HEK293 (cell line): ENCODE results near the gene NDST1.

Experiments used
- CTCF ChIA-PET: fragments of 350-600 bp; formaldehyde crosslinking; extraction: SDS; loops from one replicate; lab custom pipeline; 2021; ENCODE audit warnings: antibody characterized with exemption; lab: Yijun Ruan, JAX
- POLR2A ChIA-PET: fragments of 300-600 bp; formaldehyde crosslinking; extraction: SDS; loops from one replicate; lab custom pipeline; 2020; ENCODE audit warnings: antibody characterized with exemption, inconsistent platforms; lab: Yijun Ruan, JAX
- H3K27ac ChIP-seq: fragments of 200-500 bp; sonication (Bioruptor generic); 2 replicates; pipeline ENCODE4 v1.5.1; 2014; ENCODE audit warnings: low read depth, low read length, control low read depth, inconsistent platforms; ENCODE audit errors: extremely low read depth
- H3K36me3 ChIP-seq, 2 experiments: fragments of 200-500 bp in 1 of 2; sonication (Bioruptor generic) in 1 of 2; 1 replicate in 1 of 2; 2 replicates in 1 of 2; pipeline ENCODE4 v1.5.1; 2014 to 2017; ENCODE audit warnings: inconsistent platforms in 2 of 2, low read length in 2 of 2; ENCODE audit not compliant: control insufficient read depth in 2 of 2, insufficient read depth in 1 of 2
- H3K4me1 ChIP-seq: fragments of 200-500 bp; sonication (Bioruptor generic); 2 replicates; pipeline ENCODE4 v1.5.1; 2014; ENCODE audit warnings: mild to moderate bottlenecking, low read length, inconsistent platforms; ENCODE audit not compliant: control insufficient read depth, insufficient read depth
- H3K4me3 ChIP-seq: 2 replicates; pipeline ENCODE4 v1.5.1; 2011; ENCODE audit warnings: low read depth, mild to moderate bottlenecking, control low read depth, low read length, moderate library complexity
- H3K9me3 ChIP-seq: fragments of 200-500 bp; sonication (Bioruptor generic); 2 replicates; pipeline ENCODE4 v1.5.1; 2014; ENCODE audit warnings: low read depth, low read length, inconsistent platforms; ENCODE audit not compliant: control insufficient read depth, insufficient read depth
- HOXA7 ChIP-seq: sonication (generic); formaldehyde crosslinking; IDR thresholded peaks from 2 replicates; pipeline ENCODE4 v1.8.1; 2022; ENCODE audit warnings: missing genetic modification reagents, borderline replicate concordance
- SCRT2 ChIP-seq: fragments of 450-650 bp; formaldehyde crosslinking; IDR thresholded peaks from 2 replicates; pipeline ENCODE4 v1.5.1; 2016; ENCODE audit warnings: missing biosample characterization, missing genetic modification characterization
- SP2 ChIP-seq: fragments of 450-650 bp; formaldehyde crosslinking; IDR thresholded peaks from 2 replicates; pipeline ENCODE4 v1.5.1; 2016; ENCODE audit warnings: missing biosample characterization, missing genetic modification characterization
- SP3 ChIP-seq: fragments of 450-650 bp; formaldehyde crosslinking; IDR thresholded peaks from 2 replicates; pipeline ENCODE4 v1.5.1; 2016; ENCODE audit warnings: missing biosample characterization, missing genetic modification characterization
- TRIM28 ChIP-seq: IDR thresholded peaks from 2 replicates; pipeline ENCODE4 v1.6.1; 2011; ENCODE audit warnings: low read length, control low read depth, borderline replicate concordance
- YY1 ChIP-seq: fragments of 450-650 bp; formaldehyde crosslinking; IDR thresholded peaks from 2 replicates; pipeline ENCODE4 v1.5.1; 2018; ENCODE audit warnings: missing biosample characterization, missing genetic modification characterization
- ZBTB7A ChIP-seq: fragments of 450-650 bp; formaldehyde crosslinking; IDR thresholded peaks from 2 replicates; pipeline ENCODE4 v1.5.1; 2016; ENCODE audit warnings: low read depth, missing biosample characterization, missing genetic modification characterization
- ZFHX2 ChIP-seq: fragments of 450-650 bp; formaldehyde crosslinking; conservative IDR thresholded peaks from 2 replicates; pipeline ENCODE4 v1.5.1; 2016; ENCODE audit warnings: missing biosample characterization, missing genetic modification characterization
- ZNF133 ChIP-seq: fragments of 450-650 bp; formaldehyde crosslinking; IDR thresholded peaks from 2 replicates; pipeline ENCODE4 v1.5.1; 2016; ENCODE audit warnings: missing biosample characterization, missing genetic modification characterization
- ZNF16 ChIP-seq: fragments of 450-650 bp; formaldehyde crosslinking; IDR thresholded peaks from 2 replicates; pipeline ENCODE4 v1.5.1; 2016; ENCODE audit warnings: low read depth, missing biosample characterization, missing genetic modification characterization
- ZNF292 ChIP-seq: fragments of 450-650 bp; formaldehyde crosslinking; IDR thresholded peaks from 2 replicates; pipeline ENCODE4 v1.5.1; 2016; ENCODE audit warnings: low read depth, missing biosample characterization, missing genetic modification characterization, borderline replicate concordance
- ZNF394 ChIP-seq: fragments of 450-650 bp; formaldehyde crosslinking; IDR thresholded peaks from 2 replicates; pipeline ENCODE4 v1.5.1; 2016; ENCODE audit warnings: missing biosample characterization, missing genetic modification characterization, mild to moderate bottlenecking, moderate library complexity, borderline replicate concordance
- ZNF707 ChIP-seq: fragments of 450-650 bp; formaldehyde crosslinking; IDR thresholded peaks from 2 replicates; pipeline ENCODE4 v1.5.1; 2016; ENCODE audit warnings: missing biosample characterization, missing genetic modification characterization
- ZNF837 ChIP-seq: fragments of 450-650 bp; formaldehyde crosslinking; IDR thresholded peaks from 2 replicates; pipeline ENCODE4 v1.5.1; 2016; ENCODE audit warnings: missing biosample characterization, missing genetic modification characterization
- TF ChIP-seq, protein P1 (sequence below): IDR thresholded peaks from 2 replicates; pipeline ENCODE4 v1.6.1; 2011; ENCODE audit warnings: mild to moderate bottlenecking, low read depth, low read length, borderline replicate concordance
- TF ChIP-seq, protein P2 (sequence below): fragments of 450-650 bp; formaldehyde crosslinking; IDR thresholded peaks from 2 replicates; pipeline ENCODE4 v1.5.1; 2016; ENCODE audit warnings: missing biosample characterization, missing genetic modification characterization
- TF ChIP-seq, protein P3 (sequence below): sonication (generic); formaldehyde crosslinking; IDR thresholded peaks from 2 replicates; pipeline ENCODE4 v1.8.1; 2022; ENCODE audit warnings: mild to moderate bottlenecking, moderate library complexity, missing genetic modification reagents
- TF ChIP-seq, protein P4 (sequence below): fragments of 450-650 bp; formaldehyde crosslinking; IDR thresholded peaks from 2 replicates; pipeline ENCODE4 v1.5.1; 2017; ENCODE audit warnings: missing biosample characterization, mild to moderate bottlenecking, missing genetic modification characterization, moderate library complexity
- TF ChIP-seq, protein P5 (sequence below): fragments of 450-650 bp; formaldehyde crosslinking; IDR thresholded peaks from 2 replicates; pipeline ENCODE4 v1.5.1; 2016; ENCODE audit warnings: missing biosample characterization, missing genetic modification characterization
- TF ChIP-seq, protein P6 (sequence below): fragments of 450-650 bp; formaldehyde crosslinking; IDR thresholded peaks from 2 replicates; pipeline ENCODE4 v1.5.1; 2017; ENCODE audit warnings: missing biosample characterization, missing genetic modification characterization

The NDST1 gene

DNA sequence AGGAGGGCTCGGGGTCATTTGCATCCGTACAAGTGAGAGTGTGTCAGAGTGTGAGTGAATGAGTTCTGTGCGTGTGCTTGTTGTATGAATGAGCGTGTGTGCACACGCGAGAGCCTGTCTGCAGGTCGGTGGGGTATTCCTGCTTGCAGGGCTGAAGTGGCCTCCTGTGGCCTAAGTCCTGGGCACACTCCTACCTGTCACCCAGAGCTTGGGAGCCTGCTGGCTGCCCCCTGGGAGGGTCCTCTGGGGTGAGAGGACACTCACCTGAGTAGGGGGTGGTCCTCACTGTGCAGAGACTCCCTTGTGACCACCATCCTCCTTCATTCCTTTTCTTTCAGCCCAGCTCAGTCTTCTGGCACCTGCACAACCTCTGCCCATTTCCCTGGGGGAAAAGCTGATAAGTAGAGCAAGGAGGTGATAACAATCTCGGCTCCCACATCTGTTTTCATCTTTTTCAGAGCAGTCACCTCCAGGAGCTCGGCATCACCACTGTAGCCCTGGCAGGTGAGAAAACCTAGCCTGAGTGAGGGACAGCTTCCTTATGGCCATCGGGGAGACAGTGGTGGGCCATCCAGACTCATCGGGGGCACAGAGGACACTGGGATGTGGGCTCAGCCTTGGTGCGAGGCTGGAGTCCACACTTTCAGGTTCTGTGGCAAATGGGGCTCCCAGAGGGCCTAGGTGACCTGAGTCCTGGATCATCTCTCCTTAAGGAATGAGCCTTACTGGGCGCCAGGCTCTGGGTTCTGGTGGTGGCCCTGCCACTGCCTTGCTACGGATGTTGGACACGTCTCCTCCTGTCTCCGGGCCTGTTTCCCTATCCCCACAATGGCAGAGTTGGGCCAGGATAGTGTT, 93.8 kb downstream of the NDST1 start (continued):
- TF ChIP-seq, protein P1, sequence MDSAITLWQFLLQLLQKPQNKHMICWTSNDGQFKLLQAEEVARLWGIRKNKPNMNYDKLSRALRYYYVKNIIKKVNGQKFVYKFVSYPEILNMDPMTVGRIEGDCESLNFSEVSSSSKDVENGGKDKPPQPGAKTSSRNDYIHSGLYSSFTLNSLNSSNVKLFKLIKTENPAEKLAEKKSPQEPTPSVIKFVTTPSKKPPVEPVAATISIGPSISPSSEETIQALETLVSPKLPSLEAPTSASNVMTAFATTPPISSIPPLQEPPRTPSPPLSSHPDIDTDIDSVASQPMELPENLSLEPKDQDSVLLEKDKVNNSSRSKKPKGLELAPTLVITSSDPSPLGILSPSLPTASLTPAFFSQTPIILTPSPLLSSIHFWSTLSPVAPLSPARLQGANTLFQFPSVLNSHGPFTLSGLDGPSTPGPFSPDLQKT = no peak
- TF ChIP-seq ZNF707 (tag by site-specific recombination) = no peak
- TF ChIP-seq, all 188 proteins: peak for 3

DNA sequence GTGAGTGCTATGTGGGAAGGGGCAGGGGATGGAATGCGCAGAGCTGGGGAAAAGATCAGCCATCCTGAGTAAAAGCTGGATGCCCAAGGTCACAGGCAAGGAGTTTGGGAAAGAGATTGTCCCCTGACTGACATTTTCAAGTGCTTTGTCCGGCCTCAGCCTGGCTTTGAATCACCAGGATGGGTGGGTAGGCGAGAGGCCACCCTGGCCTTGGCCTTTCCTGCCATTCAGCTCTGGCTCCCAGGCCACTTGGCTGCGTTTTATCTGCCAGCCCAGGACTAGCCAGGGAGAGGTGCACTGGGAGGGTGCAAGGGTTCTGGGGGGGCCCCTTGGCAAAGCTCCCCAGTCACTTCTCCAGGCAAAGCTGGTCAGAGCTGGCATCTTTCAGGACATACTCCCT, 95.1 kb downstream of the NDST1 start:
- POLR2A ChIA-PET = no interaction called here
- TF ChIP-seq SCRT2 (tag by site-specific recombination) (no peak), YY1 (tag by site-specific recombination) (no peak), ZNF292 (tag by site-specific recombination) (no peak), TRIM28 (no peak), ZNF133 (tag by site-specific recombination) (no peak), ZNF394 (no peak), SP2 (no peak), HOXA7 (CRISPR knock-in tag) (no peak), ZFHX2 (tag by site-specific recombination) (no peak)
- TF ChIP-seq, protein P2, sequence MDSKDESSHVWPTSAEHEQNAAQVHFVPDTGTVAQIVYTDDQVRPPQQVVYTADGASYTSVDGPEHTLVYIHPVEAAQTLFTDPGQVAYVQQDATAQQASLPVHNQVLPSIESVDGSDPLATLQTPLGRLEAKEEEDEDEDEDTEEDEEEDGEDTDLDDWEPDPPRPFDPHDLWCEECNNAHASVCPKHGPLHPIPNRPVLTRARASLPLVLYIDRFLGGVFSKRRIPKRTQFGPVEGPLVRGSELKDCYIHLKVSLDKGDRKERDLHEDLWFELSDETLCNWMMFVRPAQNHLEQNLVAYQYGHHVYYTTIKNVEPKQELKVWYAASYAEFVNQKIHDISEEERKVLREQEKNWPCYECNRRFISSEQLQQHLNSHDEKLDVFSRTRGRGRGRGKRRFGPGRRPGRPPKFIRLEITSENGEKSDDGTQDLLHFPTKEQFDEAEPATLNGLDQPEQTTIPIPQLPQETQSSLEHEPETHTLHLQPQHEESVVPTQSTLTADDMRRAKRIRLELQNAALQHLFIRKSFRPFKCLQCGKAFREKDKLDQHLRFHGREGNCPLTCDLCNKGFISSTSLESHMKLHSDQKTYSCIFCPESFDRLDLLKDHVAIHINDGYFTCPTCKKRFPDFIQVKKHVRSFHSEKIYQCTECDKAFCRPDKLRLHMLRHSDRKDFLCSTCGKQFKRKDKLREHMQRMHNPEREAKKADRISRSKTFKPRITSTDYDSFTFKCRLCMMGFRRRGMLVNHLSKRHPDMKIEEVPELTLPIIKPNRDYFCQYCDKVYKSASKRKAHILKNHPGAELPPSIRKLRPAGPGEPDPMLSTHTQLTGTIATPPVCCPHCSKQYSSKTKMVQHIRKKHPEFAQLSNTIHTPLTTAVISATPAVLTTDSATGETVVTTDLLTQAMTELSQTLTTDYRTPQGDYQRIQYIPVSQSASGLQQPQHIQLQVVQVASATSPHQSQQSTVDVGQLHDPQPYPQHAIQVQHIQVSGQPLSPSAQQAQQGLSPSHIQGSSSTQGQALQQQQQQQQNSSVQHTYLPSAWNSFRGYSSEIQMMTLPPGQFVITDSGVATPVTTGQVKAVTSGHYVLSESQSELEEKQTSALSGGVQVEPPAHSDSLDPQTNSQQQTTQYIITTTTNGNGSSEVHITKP (tag by site-specific recombination) = no peak
- TF ChIP-seq, protein P3, sequence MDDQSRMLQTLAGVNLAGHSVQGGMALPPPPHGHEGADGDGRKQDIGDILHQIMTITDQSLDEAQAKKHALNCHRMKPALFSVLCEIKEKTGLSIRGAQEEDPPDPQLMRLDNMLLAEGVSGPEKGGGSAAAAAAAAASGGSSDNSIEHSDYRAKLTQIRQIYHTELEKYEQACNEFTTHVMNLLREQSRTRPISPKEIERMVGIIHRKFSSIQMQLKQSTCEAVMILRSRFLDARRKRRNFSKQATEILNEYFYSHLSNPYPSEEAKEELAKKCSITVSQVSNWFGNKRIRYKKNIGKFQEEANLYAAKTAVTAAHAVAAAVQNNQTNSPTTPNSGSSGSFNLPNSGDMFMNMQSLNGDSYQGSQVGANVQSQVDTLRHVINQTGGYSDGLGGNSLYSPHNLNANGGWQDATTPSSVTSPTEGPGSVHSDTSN (CRISPR knock-in tag) = no peak
- TF ChIP-seq, protein P4, sequence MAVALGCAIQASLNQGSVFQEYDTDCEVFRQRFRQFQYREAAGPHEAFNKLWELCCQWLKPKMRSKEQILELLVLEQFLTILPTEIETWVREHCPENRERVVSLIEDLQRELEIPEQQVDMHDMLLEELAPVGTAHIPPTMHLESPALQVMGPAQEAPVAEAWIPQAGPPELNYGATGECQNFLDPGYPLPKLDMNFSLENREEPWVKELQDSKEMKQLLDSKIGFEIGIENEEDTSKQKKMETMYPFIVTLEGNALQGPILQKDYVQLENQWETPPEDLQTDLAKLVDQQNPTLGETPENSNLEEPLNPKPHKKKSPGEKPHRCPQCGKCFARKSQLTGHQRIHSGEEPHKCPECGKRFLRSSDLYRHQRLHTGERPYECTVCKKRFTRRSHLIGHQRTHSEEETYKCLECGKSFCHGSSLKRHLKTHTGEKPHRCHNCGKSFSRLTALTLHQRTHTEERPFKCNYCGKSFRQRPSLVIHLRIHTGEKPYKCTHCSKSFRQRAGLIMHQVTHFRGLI (tag by site-specific recombination) = no peak
- Histone ChIP-seq H3K4me1 (no peaks in the 10 kb centered on the region; the same call in 1 of the 2 replicates), H3K9me3 (no peaks in the 10 kb centered on the region), H3K27ac (no peak overlapping the region), H3K36me3 (no peaks in the 10 kb centered on the region), H3K4me3 (no peak overlapping the region)
- CTCF ChIA-PET = interaction anchor here (0.7 to 1.5 kb wide), 5 partner anchors 9 to 30 kb away, joined by 3 to 5 read pairs (median 3); no protein-coding TSS in a partner anchor

DNA sequence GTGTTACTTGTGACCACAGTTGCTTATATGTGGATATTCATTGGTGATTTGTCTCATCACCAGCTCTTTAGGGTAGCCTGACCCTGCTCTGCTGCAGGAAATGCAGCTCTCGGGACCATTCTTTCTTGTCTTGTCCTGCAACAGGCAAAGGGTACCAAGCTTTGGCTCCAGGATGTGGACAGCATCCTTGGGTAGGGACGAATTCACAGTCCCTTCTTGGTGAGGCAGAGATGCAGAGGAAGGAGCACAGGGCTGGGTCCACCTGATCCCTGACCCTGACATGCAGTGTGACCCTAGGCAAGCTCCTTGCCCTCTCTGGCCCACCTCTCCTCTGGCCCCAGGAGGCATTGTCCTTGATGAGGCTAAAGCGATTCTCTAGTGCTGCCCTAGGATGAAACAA, 95.6 kb downstream of the NDST1 start:
- no peak overlapping the region for H3K4me3 ChIP-seq
- H3K4me1 ChIP-seq = no peaks in the 10 kb centered on the region; the same call in 1 of the 2 replicates
- no peak overlapping the region for H3K27ac ChIP-seq
- POLR2A ChIA-PET = interaction anchor here (0.7 kb wide), 1 partner anchor 54 kb away, joined by 3 read pairs; no protein-coding TSS in a partner anchor
- CTCF ChIA-PET = interaction anchor here (0.7 to 1.5 kb wide), 5 partner anchors 9 to 30 kb away, joined by 3 to 5 read pairs (median 3); no protein-coding TSS in a partner anchor
- H3K9me3 ChIP-seq = no peaks in the 10 kb centered on the region
- no peak for TF ChIP-seq ZNF837 (tag by site-specific recombination)
- no peak for TF ChIP-seq ZBTB7A (tag by site-specific recombination)
- TF ChIP-seq, protein P5, sequence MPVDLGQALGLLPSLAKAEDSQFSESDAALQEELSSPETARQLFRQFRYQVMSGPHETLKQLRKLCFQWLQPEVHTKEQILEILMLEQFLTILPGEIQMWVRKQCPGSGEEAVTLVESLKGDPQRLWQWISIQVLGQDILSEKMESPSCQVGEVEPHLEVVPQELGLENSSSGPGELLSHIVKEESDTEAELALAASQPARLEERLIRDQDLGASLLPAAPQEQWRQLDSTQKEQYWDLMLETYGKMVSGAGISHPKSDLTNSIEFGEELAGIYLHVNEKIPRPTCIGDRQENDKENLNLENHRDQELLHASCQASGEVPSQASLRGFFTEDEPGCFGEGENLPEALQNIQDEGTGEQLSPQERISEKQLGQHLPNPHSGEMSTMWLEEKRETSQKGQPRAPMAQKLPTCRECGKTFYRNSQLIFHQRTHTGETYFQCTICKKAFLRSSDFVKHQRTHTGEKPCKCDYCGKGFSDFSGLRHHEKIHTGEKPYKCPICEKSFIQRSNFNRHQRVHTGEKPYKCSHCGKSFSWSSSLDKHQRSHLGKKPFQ (tag by site-specific recombination) = no peak
- TF ChIP-seq YY1 (tag by site-specific recombination) = no peak
- TF ChIP-seq SP3 (tag by site-specific recombination) = no peak
- TF ChIP-seq, protein P6, sequence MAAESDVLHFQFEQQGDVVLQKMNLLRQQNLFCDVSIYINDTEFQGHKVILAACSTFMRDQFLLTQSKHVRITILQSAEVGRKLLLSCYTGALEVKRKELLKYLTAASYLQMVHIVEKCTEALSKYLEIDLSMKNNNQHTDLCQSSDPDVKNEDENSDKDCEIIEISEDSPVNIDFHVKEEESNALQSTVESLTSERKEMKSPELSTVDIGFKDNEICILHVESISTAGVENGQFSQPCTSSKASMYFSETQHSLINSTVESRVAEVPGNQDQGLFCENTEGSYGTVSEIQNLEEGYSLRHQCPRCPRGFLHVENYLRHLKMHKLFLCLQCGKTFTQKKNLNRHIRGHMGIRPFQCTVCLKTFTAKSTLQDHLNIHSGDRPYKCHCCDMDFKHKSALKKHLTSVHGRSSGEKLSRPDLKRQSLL (tag by site-specific recombination) = no peak
- no peak for TF ChIP-seq ZNF16 (tag by site-specific recombination)
- no peaks in the 10 kb centered on the region for H3K36me3 ChIP-seq
